ENCODE data around the gene TMEM51.

DNA sequence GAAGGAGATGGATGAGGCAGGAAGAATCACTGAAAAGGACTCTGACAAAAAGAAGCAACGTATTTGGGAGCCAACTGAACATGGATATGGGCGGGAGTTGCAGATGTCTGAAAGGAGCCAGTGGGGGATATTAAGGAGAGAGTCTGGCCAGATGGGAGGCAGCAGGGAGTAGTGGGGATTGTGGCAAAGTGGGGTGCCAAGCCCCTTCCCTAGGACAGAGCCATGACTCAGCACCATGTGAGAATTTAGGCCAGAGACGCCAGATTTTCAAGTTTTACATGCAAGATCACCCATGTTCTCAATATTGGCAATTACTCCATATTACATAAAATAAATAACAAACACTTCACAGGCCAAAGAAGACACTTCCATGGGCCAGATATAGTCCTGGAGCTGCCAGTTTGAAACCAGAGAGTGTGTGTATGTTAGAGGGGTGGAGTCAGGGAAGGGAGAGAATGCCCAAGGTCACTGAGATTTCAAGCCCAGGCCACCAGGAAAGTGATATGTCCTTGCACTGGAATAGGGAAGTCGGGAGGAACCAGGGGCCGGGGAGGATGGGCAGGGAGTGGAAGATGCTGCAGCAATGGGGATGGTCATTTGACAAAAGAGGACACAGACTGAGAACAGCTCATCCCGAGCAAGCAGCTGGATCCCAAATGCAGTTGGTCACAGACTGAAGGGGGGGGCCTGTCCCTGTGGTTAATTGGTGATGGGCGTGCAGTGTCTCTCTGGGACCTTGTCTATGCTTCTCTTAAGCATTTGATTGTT, 23.5 kb downstream of the TMEM51 start:
- TF ChIP-seq, protein P1, sequence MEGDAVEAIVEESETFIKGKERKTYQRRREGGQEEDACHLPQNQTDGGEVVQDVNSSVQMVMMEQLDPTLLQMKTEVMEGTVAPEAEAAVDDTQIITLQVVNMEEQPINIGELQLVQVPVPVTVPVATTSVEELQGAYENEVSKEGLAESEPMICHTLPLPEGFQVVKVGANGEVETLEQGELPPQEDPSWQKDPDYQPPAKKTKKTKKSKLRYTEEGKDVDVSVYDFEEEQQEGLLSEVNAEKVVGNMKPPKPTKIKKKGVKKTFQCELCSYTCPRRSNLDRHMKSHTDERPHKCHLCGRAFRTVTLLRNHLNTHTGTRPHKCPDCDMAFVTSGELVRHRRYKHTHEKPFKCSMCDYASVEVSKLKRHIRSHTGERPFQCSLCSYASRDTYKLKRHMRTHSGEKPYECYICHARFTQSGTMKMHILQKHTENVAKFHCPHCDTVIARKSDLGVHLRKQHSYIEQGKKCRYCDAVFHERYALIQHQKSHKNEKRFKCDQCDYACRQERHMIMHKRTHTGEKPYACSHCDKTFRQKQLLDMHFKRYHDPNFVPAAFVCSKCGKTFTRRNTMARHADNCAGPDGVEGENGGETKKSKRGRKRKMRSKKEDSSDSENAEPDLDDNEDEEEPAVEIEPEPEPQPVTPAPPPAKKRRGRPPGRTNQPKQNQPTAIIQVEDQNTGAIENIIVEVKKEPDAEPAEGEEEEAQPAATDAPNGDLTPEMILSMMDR (IDR thresholded peaks at IDR 0.05) = no peak
- TF ChIP-seq SMAD4 (CRISPR knock-in tag; IDR thresholded peaks at IDR 0.05) = no peak
- TF ChIP-seq CREM (CRISPR knock-in tag; IDR thresholded peaks at IDR 0.05) = no peak
- TF ChIP-seq SOX15 (CRISPR knock-in tag; IDR thresholded peaks at IDR 0.05) = no peak
- TF ChIP-seq NR1H2 (CRISPR knock-in tag; IDR thresholded peaks at IDR 0.05) = no peak
- no peak for TF ChIP-seq MAX (CRISPR knock-in tag; IDR thresholded peaks at IDR 0.05)
- TF ChIP-seq, protein P2, sequence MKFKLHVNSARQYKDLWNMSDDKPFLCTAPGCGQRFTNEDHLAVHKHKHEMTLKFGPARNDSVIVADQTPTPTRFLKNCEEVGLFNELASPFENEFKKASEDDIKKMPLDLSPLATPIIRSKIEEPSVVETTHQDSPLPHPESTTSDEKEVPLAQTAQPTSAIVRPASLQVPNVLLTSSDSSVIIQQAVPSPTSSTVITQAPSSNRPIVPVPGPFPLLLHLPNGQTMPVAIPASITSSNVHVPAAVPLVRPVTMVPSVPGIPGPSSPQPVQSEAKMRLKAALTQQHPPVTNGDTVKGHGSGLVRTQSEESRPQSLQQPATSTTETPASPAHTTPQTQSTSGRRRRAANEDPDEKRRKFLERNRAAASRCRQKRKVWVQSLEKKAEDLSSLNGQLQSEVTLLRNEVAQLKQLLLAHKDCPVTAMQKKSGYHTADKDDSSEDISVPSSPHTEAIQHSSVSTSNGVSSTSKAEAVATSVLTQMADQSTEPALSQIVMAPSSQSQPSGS (CRISPR knock-in tag; IDR thresholded peaks at IDR 0.05; ENCODE audit: borderline replicate concordance, low read depth) = no peak
- TF ChIP-seq ZNF396 (CRISPR knock-in tag; IDR thresholded peaks at IDR 0.05; ENCODE audit: borderline replicate concordance) = no peak
- TF ChIP-seq, protein P3, sequence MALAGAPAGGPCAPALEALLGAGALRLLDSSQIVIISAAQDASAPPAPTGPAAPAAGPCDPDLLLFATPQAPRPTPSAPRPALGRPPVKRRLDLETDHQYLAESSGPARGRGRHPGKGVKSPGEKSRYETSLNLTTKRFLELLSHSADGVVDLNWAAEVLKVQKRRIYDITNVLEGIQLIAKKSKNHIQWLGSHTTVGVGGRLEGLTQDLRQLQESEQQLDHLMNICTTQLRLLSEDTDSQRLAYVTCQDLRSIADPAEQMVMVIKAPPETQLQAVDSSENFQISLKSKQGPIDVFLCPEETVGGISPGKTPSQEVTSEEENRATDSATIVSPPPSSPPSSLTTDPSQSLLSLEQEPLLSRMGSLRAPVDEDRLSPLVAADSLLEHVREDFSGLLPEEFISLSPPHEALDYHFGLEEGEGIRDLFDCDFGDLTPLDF (CRISPR knock-in tag; IDR thresholded peaks at IDR 0.05) = no peak
- TF ChIP-seq CREB1 (CRISPR knock-in tag; IDR thresholded peaks at IDR 0.05) = no peak
- TF ChIP-seq RELA (CRISPR knock-in tag; IDR thresholded peaks at IDR 0.05; ENCODE audit: borderline replicate concordance) = no peak
- no peak for TF ChIP-seq NR2C2 (CRISPR knock-in tag; IDR thresholded peaks at IDR 0.05)
- no peak for TF ChIP-seq TEAD1 (CRISPR knock-in tag; IDR thresholded peaks at IDR 0.05)
- TF ChIP-seq IRF1 (CRISPR knock-in tag; IDR thresholded peaks at IDR 0.05) = no peak
